H1 (cell line): Measurements from ENCODE around the gene BCAS1. TPM values are rescaled to one million over a fixed set of nuclear protein-coding genes. Genes with fewer than 3 reads are reported as not detected.

Experiments used
- CTCF ChIA-PET: fragments of 300-600 bp; sonication (Branson Sonifier 250); formaldehyde crosslinking; loops from one replicate; lab custom pipeline; 2021; ENCODE audit not compliant: partially characterized antibody; lab: Charles Lee
- POLR2A ChIA-PET: fragments of 300-600 bp; sonication (Branson Sonifier 250); formaldehyde crosslinking; loops from one replicate; lab custom pipeline; 2021; ENCODE audit warnings: inconsistent platforms; ENCODE audit not compliant: partially characterized antibody; lab: Charles Lee
- DNase-seq, 2 experiments: peaks; one replicate each; pipeline versions ENCODE4 v3.0.0 to v3.0.0-alpha.2; 2010 to 2022; ENCODE audit warnings: low spot score in 2 of 2, low read depth in 1 of 2, mixed read lengths in 1 of 2
- FAIRE-seq: peaks from 2 replicates; lab custom pipeline; 2011; peaks lifted over from hg19 to GRCh38; lab: Jason Lieb, UNC
- H2AFZ ChIP-seq: 2 replicates; pipeline ENCODE4 v1.8.1; 2012; ENCODE audit warnings: low read length, inconsistent platforms
- H2AK5ac ChIP-seq: 2 replicates; pipeline ENCODE4 v1.6.1; 2013; ENCODE audit warnings: low read depth, low read length
- H2BK120ac ChIP-seq: replicated peaks from 2 replicates; pipeline ENCODE3; 2013; ENCODE audit warnings: low read depth, low read length, inconsistent platforms
- H2BK12ac ChIP-seq: 2 replicates; pipeline ENCODE4 v1.6.1; 2013; ENCODE audit warnings: low read depth, low read length
- H2BK15ac ChIP-seq: 2 replicates; pipeline ENCODE4 v1.6.1; 2013; ENCODE audit warnings: low read length
- H2BK20ac ChIP-seq: 2 replicates; pipeline ENCODE4 v1.6.1; 2013; ENCODE audit warnings: low read length
- H2BK5ac ChIP-seq: 2 replicates; pipeline ENCODE4 v1.6.1; 2013; ENCODE audit warnings: low read depth, low read length
- H3K14ac ChIP-seq: 2 replicates; pipeline ENCODE4 v1.6.1; 2013; ENCODE audit warnings: inconsistent platforms; ENCODE audit not compliant: insufficient read length
- H3K18ac ChIP-seq: 2 replicates; pipeline ENCODE4 v1.6.1; 2013; ENCODE audit warnings: low read length; ENCODE audit errors: extremely low read depth
- H3K23ac ChIP-seq: 2 replicates; pipeline ENCODE4 v1.6.1; 2013; ENCODE audit warnings: inconsistent platforms; ENCODE audit not compliant: insufficient read length
- H3K23me2 ChIP-seq: 2 replicates; pipeline ENCODE4 v1.6.1; 2013; ENCODE audit warnings: low read depth, low read length
- H3K27ac ChIP-seq: 2 replicates; pipeline ENCODE4 v1.6.1; 2011; ENCODE audit warnings: low read depth, low read length, inconsistent platforms
- H3K27me3 ChIP-seq, 4 experiments: replicated peaks in 1 of 4; 1 replicate in 1 of 4; 2 replicates in 3 of 4; pipeline versions ENCODE4 v1.6.1 to v1.8.1; 2011 to 2013; ENCODE audit warnings: low read length in 3 of 4, mild to moderate bottlenecking in 3 of 4, inconsistent platforms in 2 of 4, mixed read lengths in 2 of 4, moderate library complexity in 1 of 4; ENCODE audit not compliant: control insufficient read depth in 3 of 4, insufficient read depth in 3 of 4; ENCODE audit errors: extremely low read depth in 1 of 4
- H3K36me3 ChIP-seq, 4 experiments: 2 replicates each; pipeline versions ENCODE4 v1.6.1 to v1.8.1; 2011 to 2013; ENCODE audit warnings: mild to moderate bottlenecking in 4 of 4, low read length in 3 of 4, moderate library complexity in 2 of 4, control low read depth in 1 of 4, inconsistent platforms in 1 of 4; ENCODE audit not compliant: insufficient read depth in 4 of 4, control insufficient read depth in 2 of 4
- H3K4ac ChIP-seq: replicated peaks from 2 replicates; pipeline ENCODE3; 2013; ENCODE audit warnings: low read length, low read depth, mixed read lengths, inconsistent platforms; ENCODE audit not compliant: insufficient read length
- H3K4me1 ChIP-seq, 4 experiments: replicated peaks in 1 of 4; 1 replicate in 1 of 4; 2 replicates in 3 of 4; pipeline versions ENCODE4 v1.6.1 to v1.8.1; 2011 to 2013; ENCODE audit warnings: low read length in 3 of 4, inconsistent platforms in 2 of 4, mixed read lengths in 1 of 4; ENCODE audit not compliant: insufficient read depth in 4 of 4, control insufficient read depth in 3 of 4
- H3K4me2 ChIP-seq, 2 experiments: 2 replicates each; pipeline versions ENCODE4 v1.6.1 to v1.8.1; 2011 to 2013; ENCODE audit warnings: low read depth in 2 of 2, low read length in 2 of 2, control low read depth in 1 of 2, inconsistent platforms in 1 of 2, mild to moderate bottlenecking in 1 of 2; ENCODE audit not compliant: insufficient read depth in 1 of 2
- H3K4me3 ChIP-seq, 4 experiments: fragments of 200-600, 300-600 bp in 1 of 4; sonication (generic), shearing (Covaris generic), sonication (Bioruptor Twin) in 1 of 4; 2 replicates each; pipeline versions ENCODE4 v1.5.1 to v1.8.1; 2011 to 2016; ENCODE audit warnings: low read length in 4 of 4, low read depth in 3 of 4, control low read depth in 2 of 4, inconsistent platforms in 2 of 4, mild to moderate bottlenecking in 2 of 4, mixed read lengths in 1 of 4, moderate library complexity in 1 of 4; ENCODE audit not compliant: insufficient read depth in 2 of 4; ENCODE audit errors: extremely low read depth in 1 of 4
- H3K56ac ChIP-seq: replicated peaks from 2 replicates; pipeline ENCODE3; 2013; ENCODE audit warnings: low read depth, mild to moderate bottlenecking, mixed read lengths, low read length, inconsistent platforms; ENCODE audit not compliant: insufficient read length
- H3K79me1 ChIP-seq: 2 replicates; pipeline ENCODE4 v1.6.1; 2013; ENCODE audit warnings: low read depth, low read length, control low read depth
- H3K79me2 ChIP-seq, 2 experiments: 2 replicates each; pipeline versions ENCODE4 v1.6.1 to v1.8.1; 2012 to 2013; ENCODE audit warnings: low read length in 2 of 2, mild to moderate bottlenecking in 2 of 2, inconsistent platforms in 1 of 2; ENCODE audit not compliant: insufficient read depth in 2 of 2, control insufficient read depth in 1 of 2
- H3K9ac ChIP-seq, 4 experiments: replicated peaks in 1 of 4; 1 replicate in 1 of 4; 2 replicates in 3 of 4; pipeline versions ENCODE4 v1.6.1 to v1.8.1; 2011 to 2013; ENCODE audit warnings: low read depth in 3 of 4, low read length in 3 of 4, control low read depth in 2 of 4, mild to moderate bottlenecking in 2 of 4, moderate library complexity in 2 of 4, inconsistent platforms in 1 of 4; ENCODE audit errors: extremely low read depth in 1 of 4
- H3K9me3 ChIP-seq, 2 experiments: 2 replicates each; pipeline versions ENCODE4 v1.6.1 to v1.8.1; 2012 to 2013; ENCODE audit warnings: mild to moderate bottlenecking in 2 of 2, moderate library complexity in 2 of 2, control low read depth in 1 of 2, inconsistent platforms in 1 of 2, low read depth in 1 of 2, low read length in 1 of 2, mixed read lengths in 1 of 2; ENCODE audit not compliant: insufficient read depth in 2 of 2
- H4K20me1 ChIP-seq, 2 experiments: replicated peaks in 1 of 2; 2 replicates each; pipeline versions ENCODE3 to v1.8.1; 2011 to 2013; ENCODE audit warnings: inconsistent platforms in 2 of 2, low read length in 2 of 2, mild to moderate bottlenecking in 1 of 2; ENCODE audit not compliant: insufficient read depth in 2 of 2, control insufficient read depth in 1 of 2
- H4K5ac ChIP-seq: 2 replicates; pipeline ENCODE4 v1.6.1; 2013; ENCODE audit warnings: low read length, low read depth, mixed read lengths, inconsistent platforms; ENCODE audit not compliant: insufficient read length
- H4K8ac ChIP-seq: 2 replicates; pipeline ENCODE4 v1.8.0; 2013; ENCODE audit warnings: mild to moderate bottlenecking, moderate library complexity, low read length, inconsistent platforms; ENCODE audit not compliant: insufficient read depth; ENCODE audit errors: extremely low read depth
- H4K91ac ChIP-seq: replicated peaks from 2 replicates; pipeline ENCODE3; 2013; ENCODE audit warnings: low read length, mixed read lengths, inconsistent platforms; ENCODE audit not compliant: insufficient read length
- BACH1 ChIP-seq: IDR thresholded peaks from 2 replicates; pipeline ENCODE4 v1.6.1; 2012; ENCODE audit warnings: low read length, improper control_type of control experiment
- BCL11A ChIP-seq, 2 experiments: IDR thresholded peaks; one replicate each; pipeline ENCODE4 v1.6.1; 2011; ENCODE audit warnings: low read depth in 2 of 2, low read length in 2 of 2, mild to moderate bottlenecking in 2 of 2
- E2F6 ChIP-seq: IDR thresholded peaks from 2 replicates; pipeline ENCODE4 v1.6.1; 2012; ENCODE audit warnings: inconsistent platforms
- FOSL1 ChIP-seq: IDR thresholded peaks from 2 replicates; pipeline ENCODE4 v1.6.1; 2011; ENCODE audit warnings: mild to moderate bottlenecking, low read depth, low read length, moderate library complexity; ENCODE audit not compliant: insufficient read depth
- HDAC6 ChIP-seq: IDR thresholded peaks from one replicate; pipeline ENCODE4 v1.7.1; 2012; ENCODE audit warnings: low read depth, mild to moderate bottlenecking, inconsistent platforms, low read length, moderate library complexity
- KDM1A ChIP-seq: fragments of 200-600, 300-600 bp; sonication (generic); IDR thresholded peaks from 2 replicates; pipeline ENCODE4 v1.7.1; 2016; ENCODE audit warnings: mild to moderate bottlenecking, low read length, borderline replicate concordance
- POU5F1 ChIP-seq: IDR thresholded peaks from 2 replicates; pipeline ENCODE4 v1.6.1; 2011; ENCODE audit warnings: low read depth, mild to moderate bottlenecking, low read length, moderate library complexity
- RFX5 ChIP-seq: IDR thresholded peaks from 2 replicates; pipeline ENCODE4 v1.6.1; 2011; ENCODE audit warnings: low read depth, low read length, improper control_type of control experiment, borderline replicate concordance
- SIX5 ChIP-seq: IDR thresholded peaks from 2 replicates; pipeline ENCODE4 v1.6.1; 2011; ENCODE audit warnings: mild to moderate bottlenecking, low read depth, low read length
- SRF ChIP-seq: IDR thresholded peaks from 2 replicates; pipeline ENCODE4 v1.6.1; 2011; ENCODE audit warnings: mild to moderate bottlenecking, low read depth, low read length, moderate library complexity
- TEAD4 ChIP-seq: IDR thresholded peaks from 2 replicates; pipeline ENCODE4 v1.6.1; 2012; ENCODE audit warnings: low read depth, low read length, inconsistent platforms, mixed read lengths
- YY1 ChIP-seq: IDR thresholded peaks from 2 replicates; pipeline ENCODE4 v1.6.1; 2011; ENCODE audit warnings: low read depth, mild to moderate bottlenecking, low read length
- WGBS, 2 experiments: shearing (Covaris generic) in 1 of 2; methylation state at CpG; one replicate each; pipeline versions ENCODE4 v1.1.6 to v1.1.7; 2013 to 2015; ENCODE audit warnings: low lambda C conversion rate in 2 of 2, mixed read lengths in 2 of 2, inconsistent platforms in 1 of 2, low coverage in 1 of 2, missing lambda C conversion rate in 1 of 2; ENCODE audit not compliant: insufficient replicate concordance in 2 of 2, insufficient coverage in 1 of 2, insufficient read length in 1 of 2; ENCODE audit errors: extremely low coverage in 1 of 2, missing lambda C conversion rate in 1 of 2; 5-methylcytosine and 5-hydroxymethylcytosine counted together
- polyA plus RNA-seq, 7 experiments: library from polyadenylated mRNA; depleted of rRNA in 3 of 7; stranded (reverse) in 5 of 7; unstranded in 2 of 7; fragments of >200 nt in 5 of 7; fragments of 200-250 nt in 2 of 7; gene quantifications; 1 replicate in 5 of 7; 2 replicates in 1 of 7; 4 replicates in 1 of 7; pipeline versions ENCODE4 v1.2.1 to v1.2.3, GENCODE V29; 2011 to 2013; ENCODE audit warnings: missing spikeins in 2 of 7, mixed read lengths in 2 of 7
- total RNA-seq: library from RNA; stranded (reverse); fragmentation: NEBNext Ultra II Directional; extraction: Animal tissue kit (Norgen Biotek cat#: 25700); gene quantifications from 2 replicates; pipeline ENCODE4 v1.2.1, GENCODE V29; 2021

The BCAS1 gene
- total and polyA plus RNA-seq, 2 of the 8 experiments (the other 6 are each of a cell fraction or from before 2014, with no cell fraction given) = 0.06 to 0.19 TPM

- H3K4me3 ChIP-seq = no peak overlapping the region
- no peak overlapping the region for H3K14ac ChIP-seq
- DNase-seq (no peak), FAIRE-seq (no peak)
- H3K27me3 ChIP-seq = no peaks in the 10 kb centered on the region
- POLR2A ChIA-PET = interaction anchor here (0.9 to 1.8 kb wide), 7 partner anchors 7 to 352 kb away, joined by 3 to 5 read pairs (median 4); no protein-coding TSS in a partner anchor
- H4K20me1 ChIP-seq = no peaks in the 10 kb centered on the region
- H3K18ac ChIP-seq = no peak overlapping the region
- H3K23me2 ChIP-seq = no peaks in the 10 kb centered on the region
- CTCF ChIA-PET = interaction anchor here (0.5 to 8.8 kb wide), 11 partner anchors 8 to 394 kb away, joined by 3 to 102 read pairs (median 3); partner anchors contain the start of gene ZNF217
- no peak overlapping the region for H3K27ac ChIP-seq
- no peak overlapping the region for H4K5ac ChIP-seq
- H2AK5ac ChIP-seq = no peak overlapping the region
- no peak overlapping the region for H3K9ac ChIP-seq
- H4K91ac ChIP-seq = no peak overlapping the region
- H3K4me2 ChIP-seq = no peak overlapping the region
- WGBS, 2 experiments = 59% methylated on average over 6 of the region's 6 CpGs; no CpG with 5 or more reads in 1 of the 2 experiments
- no peak overlapping the region for H2BK15ac ChIP-seq
- H3K23ac ChIP-seq = no peak overlapping the region
- no peaks in the 10 kb centered on the region for H3K9me3 ChIP-seq
- no peak overlapping the region for H4K8ac ChIP-seq
- H3K36me3 ChIP-seq = no peaks in the 10 kb centered on the region
- H2BK5ac ChIP-seq = no peak overlapping the region
- no peak overlapping the region for H2BK120ac ChIP-seq
- peaks cover 0 to 7% (median 3%) of the 10 kb centered on the region in 4 experiments; a peak in 5 of 7 replicates for H3K4me1 ChIP-seq
- H3K4ac ChIP-seq = no peak overlapping the region
- H3K56ac ChIP-seq = no peak overlapping the region
- H2BK20ac ChIP-seq = peak overlapping the region; percentile 92
- no peaks in the 10 kb centered on the region for H3K79me2 ChIP-seq
- H3K79me1 ChIP-seq = no peaks in the 10 kb centered on the region
- H2BK12ac ChIP-seq = 0 out of 2 replicates have a peak overlapping the region, but pooled peaks have one; percentile 0
- peak overlapping the region; percentile 91 for H2AFZ ChIP-seq
- TF ChIP-seq POU5F1 (no peak), BACH1 (no peak), KDM1A (no peak), BCL11A (IDR thresholded peaks at IDR 0.05; ENCODE audit: low read depth in 2 of 2, low read length in 2 of 2) (no peak), YY1 (no peak), TEAD4 (no peak), SIX5 (no peak), FOSL1 (no peak), HDAC6 (no peak), RFX5 (no peak), E2F6 (no peak), SRF (no peak)
Observed at GRCh38 chr20:53934421-53935343, 135.7 kb downstream of the BCAS1 start.
